Esophagus squamous epithelium (tissue), 4 donors: ENCODE data around the gene PRAMEF15.
"Not testable (repeated sequence)": the region's sequence is repeated elsewhere in the genome, so short reads cannot be mapped to it uniquely, and the experiment has no call there.

Experiments used
- CTCF ChIP-seq, 6 experiments: fragments of 450-650 bp in 4 of 6; fragments of 200-600 bp in 2 of 6; sonication (generic) in 2 of 6; IDR thresholded peaks; one replicate each; pipeline ENCODE4 v1.5.1; 2016 to 2019; ENCODE audit warnings: antibody characterized with exemption in 6 of 6, mild to moderate bottlenecking in 4 of 6, moderate library complexity in 4 of 6
- POLR2A ChIP-seq, 4 donors: fragments of 450-650 bp; IDR thresholded peaks; one replicate each; pipeline ENCODE4 v1.6.1; 2017; ENCODE audit warnings: antibody characterized with exemption in 4 of 4, mild to moderate bottlenecking in 4 of 4, moderate library complexity in 3 of 4

- not testable (repeated sequence) for TF ChIP-seq CTCF, POLR2A (IDR thresholded peaks at IDR 0.05)
Measured at GRCh38 chr1:13342496-13342895, 27.1 kb downstream of the PRAMEF15 start.
